H1 (cell line): ENCODE data around the gene MEDAG. TPM values are rescaled to one million over a fixed set of nuclear protein-coding genes. Genes with fewer than 3 reads are reported as not detected.

Experiments
- BCL11A ChIP-seq, 2 experiments: IDR thresholded peaks; one replicate each; pipeline ENCODE4 v1.6.1; 2011; ENCODE audit warnings: low read depth in 2 of 2, low read length in 2 of 2, mild to moderate bottlenecking in 2 of 2
- CHD1 ChIP-seq: IDR thresholded peaks from 2 replicates; pipeline ENCODE4 v1.6.1; 2012; ENCODE audit warnings: low read depth, low read length, improper control_type of control experiment
- CTCF ChIP-seq, 3 experiments: IDR thresholded peaks; 1 replicate in 2 of 3; 2 replicates in 1 of 3; pipeline versions ENCODE4 v1.5.1 to v1.6.1; 2011; ENCODE audit warnings: low read length in 3 of 3, mild to moderate bottlenecking in 3 of 3, inconsistent platforms in 2 of 3, low read depth in 1 of 3, moderate library complexity in 1 of 3; ENCODE audit not compliant: insufficient read depth in 1 of 3; ENCODE audit errors: control extremely low read depth in 1 of 3
- GABPA ChIP-seq: IDR thresholded peaks from 2 replicates; pipeline ENCODE4 v1.6.1; 2011; ENCODE audit warnings: mild to moderate bottlenecking, low read length, moderate library complexity, borderline replicate concordance; ENCODE audit not compliant: insufficient read depth
- MAFK ChIP-seq: IDR thresholded peaks from 2 replicates; pipeline ENCODE4 v1.6.1; 2012; ENCODE audit warnings: low read depth, mild to moderate bottlenecking, improper control_type of control experiment, low read length
- POLR2A ChIP-seq, 2 experiments: IDR thresholded peaks; 1 replicate in 1 of 2; 2 replicates in 1 of 2; pipeline ENCODE4 v1.6.1; 2011; ENCODE audit warnings: low read depth in 2 of 2, low read length in 2 of 2, mild to moderate bottlenecking in 2 of 2; ENCODE audit errors: control extremely low read depth in 1 of 2
- RBBP5 ChIP-seq: IDR thresholded peaks from 2 replicates; pipeline ENCODE4 v1.7.1; 2012; ENCODE audit warnings: low read depth, mild to moderate bottlenecking, inconsistent platforms, low read length, moderate library complexity, borderline replicate concordance
- SIX5 ChIP-seq: IDR thresholded peaks from 2 replicates; pipeline ENCODE4 v1.6.1; 2011; ENCODE audit warnings: mild to moderate bottlenecking, low read depth, low read length
- SP4 ChIP-seq: IDR thresholded peaks from 2 replicates; pipeline ENCODE4 v1.6.1; 2012; ENCODE audit warnings: low read length, inconsistent platforms
- polyA plus RNA-seq, 7 experiments: library from polyadenylated mRNA; depleted of rRNA in 3 of 7; stranded (reverse) in 5 of 7; unstranded in 2 of 7; fragments of >200 nt in 5 of 7; fragments of 200-250 nt in 2 of 7; gene quantifications; 1 replicate in 5 of 7; 2 replicates in 1 of 7; 4 replicates in 1 of 7; pipeline versions ENCODE4 v1.2.1 to v1.2.3, GENCODE V29; 2011 to 2013; ENCODE audit warnings: missing spikeins in 2 of 7, mixed read lengths in 2 of 7
- total RNA-seq: library from RNA; stranded (reverse); fragmentation: NEBNext Ultra II Directional; extraction: Animal tissue kit (Norgen Biotek cat#: 25700); gene quantifications from 2 replicates; pipeline ENCODE4 v1.2.1, GENCODE V29; 2021
- TF ChIP-seq, protein P1 (sequence below): fragments of 300-600 bp; sonication (generic); IDR thresholded peaks from 2 replicates; pipeline ENCODE4 v1.7.1; 2012; ENCODE audit warnings: low read length, moderate library complexity, mild to moderate bottlenecking, inconsistent platforms; ENCODE audit not compliant: insufficient replicate concordance

MEDAG gene
- total and polyA plus RNA-seq, 2 of the 8 experiments (the other 6 are each of a cell fraction or from before 2014, with no cell fraction given), result 2.1 to 3.1 TPM

DNA sequence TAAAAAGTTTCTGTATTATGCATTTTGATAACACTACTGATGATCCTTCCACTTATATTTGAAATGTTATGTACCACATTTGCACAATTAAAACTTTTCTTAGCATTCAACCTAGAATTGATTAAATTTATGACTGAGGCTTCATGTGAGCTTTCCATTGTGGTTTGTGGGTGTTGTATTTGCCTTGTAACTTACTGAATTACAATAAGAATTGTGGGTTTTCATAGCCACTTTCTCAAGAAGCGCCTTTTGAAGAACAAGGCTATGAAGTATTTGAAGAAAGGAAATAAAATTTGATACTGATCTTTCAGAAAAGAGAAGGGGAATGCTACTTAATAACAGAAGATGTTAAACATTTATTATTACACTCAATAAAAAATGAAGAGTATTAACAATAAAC, 19.4 kb downstream of the MEDAG start (continued):
- TF ChIP-seq, protein P1, sequence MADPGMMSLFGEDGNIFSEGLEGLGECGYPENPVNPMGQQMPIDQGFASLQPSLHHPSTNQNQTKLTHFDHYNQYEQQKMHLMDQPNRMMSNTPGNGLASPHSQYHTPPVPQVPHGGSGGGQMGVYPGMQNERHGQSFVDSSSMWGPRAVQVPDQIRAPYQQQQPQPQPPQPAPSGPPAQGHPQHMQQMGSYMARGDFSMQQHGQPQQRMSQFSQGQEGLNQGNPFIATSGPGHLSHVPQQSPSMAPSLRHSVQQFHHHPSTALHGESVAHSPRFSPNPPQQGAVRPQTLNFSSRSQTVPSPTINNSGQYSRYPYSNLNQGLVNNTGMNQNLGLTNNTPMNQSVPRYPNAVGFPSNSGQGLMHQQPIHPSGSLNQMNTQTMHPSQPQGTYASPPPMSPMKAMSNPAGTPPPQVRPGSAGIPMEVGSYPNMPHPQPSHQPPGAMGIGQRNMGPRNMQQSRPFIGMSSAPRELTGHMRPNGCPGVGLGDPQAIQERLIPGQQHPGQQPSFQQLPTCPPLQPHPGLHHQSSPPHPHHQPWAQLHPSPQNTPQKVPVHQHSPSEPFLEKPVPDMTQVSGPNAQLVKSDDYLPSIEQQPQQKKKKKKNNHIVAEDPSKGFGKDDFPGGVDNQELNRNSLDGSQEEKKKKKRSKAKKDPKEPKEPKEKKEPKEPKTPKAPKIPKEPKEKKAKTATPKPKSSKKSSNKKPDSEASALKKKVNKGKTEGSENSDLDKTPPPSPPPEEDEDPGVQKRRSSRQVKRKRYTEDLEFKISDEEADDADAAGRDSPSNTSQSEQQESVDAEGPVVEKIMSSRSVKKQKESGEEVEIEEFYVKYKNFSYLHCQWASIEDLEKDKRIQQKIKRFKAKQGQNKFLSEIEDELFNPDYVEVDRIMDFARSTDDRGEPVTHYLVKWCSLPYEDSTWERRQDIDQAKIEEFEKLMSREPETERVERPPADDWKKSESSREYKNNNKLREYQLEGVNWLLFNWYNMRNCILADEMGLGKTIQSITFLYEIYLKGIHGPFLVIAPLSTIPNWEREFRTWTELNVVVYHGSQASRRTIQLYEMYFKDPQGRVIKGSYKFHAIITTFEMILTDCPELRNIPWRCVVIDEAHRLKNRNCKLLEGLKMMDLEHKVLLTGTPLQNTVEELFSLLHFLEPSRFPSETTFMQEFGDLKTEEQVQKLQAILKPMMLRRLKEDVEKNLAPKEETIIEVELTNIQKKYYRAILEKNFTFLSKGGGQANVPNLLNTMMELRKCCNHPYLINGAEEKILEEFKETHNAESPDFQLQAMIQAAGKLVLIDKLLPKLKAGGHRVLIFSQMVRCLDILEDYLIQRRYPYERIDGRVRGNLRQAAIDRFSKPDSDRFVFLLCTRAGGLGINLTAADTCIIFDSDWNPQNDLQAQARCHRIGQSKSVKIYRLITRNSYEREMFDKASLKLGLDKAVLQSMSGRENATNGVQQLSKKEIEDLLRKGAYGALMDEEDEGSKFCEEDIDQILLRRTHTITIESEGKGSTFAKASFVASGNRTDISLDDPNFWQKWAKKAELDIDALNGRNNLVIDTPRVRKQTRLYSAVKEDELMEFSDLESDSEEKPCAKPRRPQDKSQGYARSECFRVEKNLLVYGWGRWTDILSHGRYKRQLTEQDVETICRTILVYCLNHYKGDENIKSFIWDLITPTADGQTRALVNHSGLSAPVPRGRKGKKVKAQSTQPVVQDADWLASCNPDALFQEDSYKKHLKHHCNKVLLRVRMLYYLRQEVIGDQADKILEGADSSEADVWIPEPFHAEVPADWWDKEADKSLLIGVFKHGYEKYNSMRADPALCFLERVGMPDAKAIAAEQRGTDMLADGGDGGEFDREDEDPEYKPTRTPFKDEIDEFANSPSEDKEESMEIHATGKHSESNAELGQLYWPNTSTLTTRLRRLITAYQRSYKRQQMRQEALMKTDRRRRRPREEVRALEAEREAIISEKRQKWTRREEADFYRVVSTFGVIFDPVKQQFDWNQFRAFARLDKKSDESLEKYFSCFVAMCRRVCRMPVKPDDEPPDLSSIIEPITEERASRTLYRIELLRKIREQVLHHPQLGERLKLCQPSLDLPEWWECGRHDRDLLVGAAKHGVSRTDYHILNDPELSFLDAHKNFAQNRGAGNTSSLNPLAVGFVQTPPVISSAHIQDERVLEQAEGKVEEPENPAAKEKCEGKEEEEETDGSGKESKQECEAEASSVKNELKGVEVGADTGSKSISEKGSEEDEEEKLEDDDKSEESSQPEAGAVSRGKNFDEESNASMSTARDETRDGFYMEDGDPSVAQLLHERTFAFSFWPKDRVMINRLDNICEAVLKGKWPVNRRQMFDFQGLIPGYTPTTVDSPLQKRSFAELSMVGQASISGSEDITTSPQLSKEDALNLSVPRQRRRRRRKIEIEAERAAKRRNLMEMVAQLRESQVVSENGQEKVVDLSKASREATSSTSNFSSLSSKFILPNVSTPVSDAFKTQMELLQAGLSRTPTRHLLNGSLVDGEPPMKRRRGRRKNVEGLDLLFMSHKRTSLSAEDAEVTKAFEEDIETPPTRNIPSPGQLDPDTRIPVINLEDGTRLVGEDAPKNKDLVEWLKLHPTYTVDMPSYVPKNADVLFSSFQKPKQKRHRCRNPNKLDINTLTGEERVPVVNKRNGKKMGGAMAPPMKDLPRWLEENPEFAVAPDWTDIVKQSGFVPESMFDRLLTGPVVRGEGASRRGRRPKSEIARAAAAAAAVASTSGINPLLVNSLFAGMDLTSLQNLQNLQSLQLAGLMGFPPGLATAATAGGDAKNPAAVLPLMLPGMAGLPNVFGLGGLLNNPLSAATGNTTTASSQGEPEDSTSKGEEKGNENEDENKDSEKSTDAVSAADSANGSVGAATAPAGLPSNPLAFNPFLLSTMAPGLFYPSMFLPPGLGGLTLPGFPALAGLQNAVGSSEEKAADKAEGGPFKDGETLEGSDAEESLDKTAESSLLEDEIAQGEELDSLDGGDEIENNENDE, result no peak
- TF ChIP-seq POLR2A (IDR thresholded peaks at IDR 0.05; ENCODE audit: control extremely low read depth in 1 of 2, low read depth in 2 of 2, low read length in 2 of 2) (no peak), SIX5 (no peak), SP4 (no peak), CTCF (IDR thresholded peaks at IDR 0.05; ENCODE audit: control extremely low read depth in 1 of 3, insufficient read depth in 1 of 3, low read depth in 1 of 3, low read length in 3 of 3) (no peak), MAFK (no peak), CHD1 (no peak), GABPA (no peak), BCL11A (IDR thresholded peaks at IDR 0.05; ENCODE audit: low read depth in 2 of 2, low read length in 2 of 2) (no peak), RBBP5 (no peak)
